OCI-LY1 (cell line): ENCODE results near the gene CTNND2.

Experiments used
- CTCF ChIP-seq: fragments of 200-600 bp; sonication (generic), shearing (Covaris generic); IDR thresholded peaks from 2 replicates; pipeline ENCODE4 v1.5.1; 2017; ENCODE audit warnings: mild to moderate bottlenecking, antibody characterized with exemption, low read length, moderate library complexity, mixed read lengths
- EZH2 ChIP-seq: fragments of 200-600 bp; sonication (generic), shearing (Covaris generic); IDR thresholded peaks from 2 replicates; pipeline ENCODE4 v1.8.0; 2017; ENCODE audit warnings: borderline replicate concordance, mixed run types, mild to moderate bottlenecking, antibody characterized with exemption, low read length, moderate library complexity, mixed read lengths

GRCh38 chr5:11289733-11290132 is 614.5 kb downstream of the CTNND2 start:
- TF ChIP-seq CTCF (no peak; the same call in 1 of the 2 replicates), EZH2 (no peak)
